ENCODE measurements around the gene RADIL.

GRCh38 chr7:4931943-4932342 lies 48.4 kb upstream of the RADIL start:
- TF ChIP-seq ZNF274 (IDR thresholded peaks at IDR 0.05; ENCODE audit: borderline replicate concordance, low read depth, low read length) (no peak), BHLHE40 (IDR thresholded peaks at IDR 0.05; ENCODE audit: low read length) (no peak), REST (IDR thresholded peaks at IDR 0.05; ENCODE audit: borderline replicate concordance) (no peak), REST (CRISPR knock-in tag; IDR thresholded peaks at IDR 0.05; ENCODE audit: low read depth) (no peak), STAG1 (CRISPR knock-in tag; IDR thresholded peaks at IDR 0.05; ENCODE audit: borderline replicate concordance) (no peak), ZZZ3 (IDR thresholded peaks at IDR 0.05) (no peak), JUN (IDR thresholded peaks at IDR 0.05; ENCODE audit: borderline replicate concordance, low read depth, low read length) (no peak), JUN (CRISPR knock-in tag; IDR thresholded peaks at IDR 0.05; ENCODE audit: borderline replicate concordance) (no peak), TFAP4 (CRISPR knock-in tag; IDR thresholded peaks at IDR 0.05; ENCODE audit: borderline replicate concordance) (no peak), KDM1A (IDR thresholded peaks at IDR 0.05) (no peak), HDGF (IDR thresholded peaks at IDR 0.05) (no peak), CTCF (IDR thresholded peaks at IDR 0.05 in 2 of 3, conservative IDR thresholded peaks at IDR 0.05 in 1 of 3; ENCODE audit: insufficient read depth in 2 of 3, low read depth in 1 of 3, low read length in 3 of 3) (no peak), ZNF395 (CRISPR knock-in tag; IDR thresholded peaks at IDR 0.05) (no peak), NR3C1 (CRISPR knock-in tag; IDR thresholded peaks at IDR 0.05) (no peak), POLR2G (IDR thresholded peaks at IDR 0.05; ENCODE audit: low read depth, low read length) (no peak), HINFP (tag; conservative IDR thresholded peaks at IDR 0.05; ENCODE audit: low read depth) (no peak)
